Measurements from ENCODE around the gene USP21.
"Not testable (repeated sequence)": the region's sequence is repeated elsewhere in the genome, so short reads cannot be mapped to it uniquely, and the experiment has no call there.

The USP21 gene

GRCh38 chr1:161159087-161159912 lies at the start of gene USP21:
Gene USP21, plus strand, starts transcription at chr1:161159500. Its CDS starts 1,141 bp downstream, at chr1:161160641.
- peak within 1 kb of the TSS; percentile 85 for H3K27ac ChIP-seq
- peak; percentile 42; the same call in 1 of the 2 replicates for TF ChIP-seq CTCF (conservative IDR thresholded peaks at IDR 0.05)

GRCh38 chr1:161111117-161111516 lies 48.2 kb upstream of the USP21 start:
- no peak overlapping the region for H3K27ac ChIP-seq
- TF ChIP-seq CTCF (conservative IDR thresholded peaks at IDR 0.05) = no peak

GRCh38 chr1:161111527-161111926 lies 47.8 kb upstream of the USP21 start:
- no peak overlapping the region for H3K27ac ChIP-seq
- no peak for TF ChIP-seq CTCF (conservative IDR thresholded peaks at IDR 0.05)

GRCh38 chr1:161113915-161114314 lies 45.4 kb upstream of the USP21 start:
- H3K27ac ChIP-seq = no peak overlapping the region
- TF ChIP-seq CTCF (conservative IDR thresholded peaks at IDR 0.05) = no peak

- TF ChIP-seq CTCF (conservative IDR thresholded peaks at IDR 0.05) = no peak
- no peak overlapping the region for H3K27ac ChIP-seq
Measured at GRCh38 chr1:161114556-161114955, 44.7 kb upstream of the USP21 start.

GRCh38 chr1:161115132-161115711 lies 44.1 kb upstream of the USP21 start:
- no peak for TF ChIP-seq CTCF (conservative IDR thresholded peaks at IDR 0.05)
- H3K27ac ChIP-seq = no peak overlapping the region

- not testable (repeated sequence) for H3K27ac ChIP-seq
Measured at GRCh38 chr1:161115961-161116360, 43.3 kb upstream of the USP21 start.
